GM12878 (cell line): Measurements from ENCODE around the gene TCEAL1. TPM values are rescaled to one million over a fixed set of nuclear protein-coding genes. Genes with fewer than 3 reads are reported as not detected.

ENCODE experiments used
- ATAC-seq: fragments of 200-7000 bp; cut with Tn5 transposase; 3 replicates; pipeline ENCODE4 v1.9.1; 2020; ENCODE audit warnings: mild to moderate bottlenecking, moderate library complexity
- BruUV-seq: library from RNA; stranded (reverse); fragments of 400-500 nt; replicated peaks from 2 replicates; lab custom pipeline; 2021; lab: Mats Ljungman, UMichigan
- CTCF ChIA-PET: fragments of 300-600 bp; sonication (Branson Sonifier 250); formaldehyde crosslinking; extraction: SDS; loops from one replicate; lab custom pipeline; 2021; ENCODE audit warnings: inconsistent platforms; lab: Yijun Ruan, JAX
- POLR2A ChIA-PET: fragments of 350-600 bp; formaldehyde crosslinking; extraction: SDS; loops from one replicate; lab custom pipeline; 2021; ENCODE audit warnings: inconsistent platforms; lab: Charles Lee
- RAD21 ChIA-PET: fragments of 300-600 bp; sonication (Branson Sonifier 250); formaldehyde crosslinking; loops from one replicate; lab custom pipeline; 2023; ENCODE audit warnings: antibody characterized with exemption; ENCODE audit not compliant: unreplicated experiment; lab: Charles Lee
- SMC1A ChIA-PET: fragments of 300-600 bp; sonication (Branson Sonifier 250); formaldehyde crosslinking; loops from one replicate; lab custom pipeline; 2023; ENCODE audit not compliant: unreplicated experiment, uncharacterized antibody; lab: Charles Lee
- DNase-seq: peaks from one replicate; pipeline ENCODE4 v3.0.0-alpha.2; 2011; ENCODE audit warnings: low read depth, low spot score
- FAIRE-seq: peaks from 3 replicates; lab custom pipeline; 2011; peaks lifted over from hg19 to GRCh38; lab: Jason Lieb, UNC
- H2AFZ ChIP-seq: 2 replicates; pipeline ENCODE4 v1.6.0; 2011; ENCODE audit warnings: low read depth, low read length, control low read depth; ENCODE audit not compliant: control insufficient read depth
- H3K27ac ChIP-seq: 2 replicates; pipeline ENCODE4 v1.5.1; 2011; ENCODE audit warnings: control low read depth; ENCODE audit not compliant: control insufficient read depth, insufficient read depth
- H3K27me3 ChIP-seq, 2 experiments: replicated peaks in 1 of 2; 2 replicates each; pipeline versions ENCODE4 v1.6.0 to v1.6.1; 2011; ENCODE audit warnings: low read length in 1 of 2; ENCODE audit not compliant: control insufficient read depth in 2 of 2, insufficient read depth in 2 of 2
- H3K36me3 ChIP-seq, 2 experiments: 2 replicates each; pipeline ENCODE4 v1.5.1; 2011; ENCODE audit warnings: low read length in 1 of 2; ENCODE audit not compliant: control insufficient read depth in 2 of 2, insufficient read depth in 2 of 2
- H3K4me1 ChIP-seq: 2 replicates; pipeline ENCODE4 v1.6.1; 2011; ENCODE audit warnings: mild to moderate bottlenecking, low read length, moderate library complexity, mixed read lengths; ENCODE audit not compliant: control insufficient read depth, insufficient read depth
- H3K4me2 ChIP-seq: 2 replicates; pipeline ENCODE4 v1.6.0; 2011; ENCODE audit warnings: control low read depth; ENCODE audit not compliant: control insufficient read depth, insufficient read depth
- H3K4me3 ChIP-seq: fragments of 200-600 bp; sonication (generic); 2 replicates; pipeline ENCODE4 v1.5.1; 2016
- H3K79me2 ChIP-seq: 2 replicates; pipeline ENCODE4 v1.6.0; 2011; ENCODE audit warnings: low read length; ENCODE audit not compliant: control insufficient read depth, insufficient read depth
- H3K9ac ChIP-seq: 2 replicates; pipeline ENCODE4 v1.8.0; 2011; ENCODE audit warnings: low read length, control low read depth, mixed read lengths; ENCODE audit not compliant: control insufficient read depth, insufficient read depth
- H3K9me3 ChIP-seq: replicated peaks from 3 replicates; pipeline ENCODE4 v1.5.1; 2011; ENCODE audit warnings: mild to moderate bottlenecking, low read length; ENCODE audit not compliant: control insufficient read depth, insufficient read depth
- H4K20me1 ChIP-seq: 2 replicates; pipeline ENCODE4 v1.6.0; 2011; ENCODE audit not compliant: control insufficient read depth, insufficient read depth
- FOXM1 ChIP-seq: IDR thresholded peaks from 2 replicates; pipeline ENCODE4 v1.6.1; 2012; ENCODE audit warnings: low read depth, mild to moderate bottlenecking, inconsistent platforms, low read length, moderate library complexity
- JUNB ChIP-seq: IDR thresholded peaks from 2 replicates; pipeline ENCODE4 v1.6.1; 2016; ENCODE audit warnings: antibody characterized with exemption, mild to moderate bottlenecking
- JUND ChIP-seq: IDR thresholded peaks from 2 replicates; pipeline ENCODE4 v1.6.1; 2012; ENCODE audit warnings: low read depth, mild to moderate bottlenecking, low read length, improper control_type of control experiment, moderate library complexity
- KAT2A ChIP-seq: conservative IDR thresholded peaks from 2 replicates; pipeline ENCODE4 v1.6.1; 2011; ENCODE audit warnings: low read depth, low read length; ENCODE audit not compliant: control insufficient read depth
- KLF5 ChIP-seq: fragments of 450-650 bp; IDR thresholded peaks from 2 replicates; pipeline ENCODE4 v1.6.1; 2014; ENCODE audit warnings: mild to moderate bottlenecking; ENCODE audit not compliant: partially characterized antibody
- MEF2B ChIP-seq: fragments of 450-650 bp; IDR thresholded peaks from 2 replicates; pipeline ENCODE4 v1.6.1; 2018; ENCODE audit warnings: mild to moderate bottlenecking, moderate library complexity; ENCODE audit not compliant: partially characterized antibody, poor library complexity, severe bottlenecking
- MTA2 ChIP-seq: fragments of 450-650 bp; IDR thresholded peaks from 2 replicates; pipeline ENCODE4 v1.6.1; 2016; ENCODE audit warnings: low read depth, mild to moderate bottlenecking, moderate library complexity
- MTA3 ChIP-seq: IDR thresholded peaks from 2 replicates; pipeline ENCODE4 v1.6.1; 2012; ENCODE audit warnings: low read length, inconsistent platforms, borderline replicate concordance
- NRF1 ChIP-seq: conservative IDR thresholded peaks from 2 replicates; pipeline ENCODE4 v1.6.1; 2011; ENCODE audit warnings: mild to moderate bottlenecking, low read depth, low read length, improper control_type of control experiment
- POLR2AphosphoS5 ChIP-seq: IDR thresholded peaks from 2 replicates; pipeline ENCODE4 v1.6.1; 2011; ENCODE audit warnings: mild to moderate bottlenecking, low read length, inconsistent platforms
- TCF7 ChIP-seq: IDR thresholded peaks from 2 replicates; pipeline ENCODE4 v1.6.1; 2014; ENCODE audit warnings: antibody characterized with exemption, borderline replicate concordance
- WGBS: methylation state at CpG from one replicate; pipeline ENCODE4 v1.1.6; 2016; ENCODE audit warnings: low lambda C conversion rate; ENCODE audit not compliant: insufficient replicate concordance, insufficient coverage; ENCODE audit errors: missing lambda C conversion rate; 5-methylcytosine and 5-hydroxymethylcytosine counted together
- in situ Hi-C: fragments of 300-500 bp; cut with MboI; formaldehyde crosslinking; loops from 9 replicates; pipeline ENCODE4 v1.14.3; 2018; ENCODE audit warnings: mixed read lengths
- intact Hi-C: fragments of 100-400 bp; cut with micrococcal nuclease; formaldehyde crosslinking; loops from one replicate; pipeline ENCODE4 v1.14.2; 2022; ENCODE audit not compliant: unreplicated experiment
- polyA plus RNA-seq, 11 experiments: library from polyadenylated mRNA; depleted of rRNA in 4 of 11; unstranded in 6 of 11; stranded (reverse) in 5 of 11; fragments of >200 nt; fragmentation: Nextera tagmentation in 4 of 11; fragmentation: Illumina TruSeq in 1 of 11; extraction: Ambion mirVana in 4 of 11; extraction: Trizol in 1 of 11; gene quantifications; 1 replicate in 1 of 11; 2 replicates in 10 of 11; pipeline versions ENCODE4 v1.2.1 to v1.2.3, GENCODE V29; 2011 to 2016; ENCODE audit warnings: inconsistent platforms in 2 of 11, missing spikeins in 2 of 11, low read depth in 1 of 11
- total RNA-seq, 4 experiments: library from RNA; depleted of rRNA in 3 of 4; stranded (reverse); fragments of >200 nt in 3 of 4; fragmentation: Illumina TruSeq in 1 of 4; extraction: Trizol in 1 of 4; gene quantifications; 2 replicates each; pipeline versions ENCODE4 v1.2.1 to v1.2.3, GENCODE V29; 2013 to 2021
- TF ChIP-seq, protein P1 (sequence below): fragments of 450-650 bp; IDR thresholded peaks from 2 replicates; pipeline ENCODE4 v1.6.1; 2016; ENCODE audit warnings: mild to moderate bottlenecking
- TF ChIP-seq, protein P2 (sequence below): fragments of 450-650 bp; IDR thresholded peaks from 2 replicates; pipeline ENCODE4 v1.6.1; 2017; ENCODE audit warnings: antibody characterized with exemption, mild to moderate bottlenecking, moderate library complexity

The TCEAL1 gene
- total and polyA plus RNA-seq, 10 of the 15 experiments (the other 5 are each of a cell fraction or from before 2014, with no cell fraction given): 10.1 to 24.3 (median 17.8) TPM

DNA sequence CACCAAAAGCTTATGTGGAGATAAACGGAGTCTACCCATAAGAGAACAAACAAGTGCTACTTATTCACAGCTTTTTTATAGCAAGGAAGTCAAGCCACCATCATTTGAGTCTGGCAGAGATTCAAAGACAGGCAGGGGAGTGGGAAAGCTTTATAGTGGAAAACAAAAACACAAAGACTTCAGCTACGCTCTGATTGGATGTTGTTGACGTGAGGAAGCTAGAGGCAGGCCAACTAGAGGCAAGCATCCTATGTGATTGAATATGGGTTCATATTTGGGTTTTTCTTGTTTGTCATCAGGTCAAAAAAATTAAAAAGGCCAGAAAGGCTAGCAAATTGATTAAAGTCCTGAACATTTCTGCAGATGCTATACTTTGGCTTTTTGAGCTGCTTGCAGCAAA lies 44.2 kb upstream of the TCEAL1 start:
- no peak for ATAC-seq
- no peaks in the 10 kb centered on the region for H4K20me1 ChIP-seq
- H3K9me3 ChIP-seq: no peaks in the 10 kb centered on the region
- 73% methylated on average over 3 of the region's 3 CpGs for WGBS
- H3K27ac ChIP-seq: no peak overlapping the region
- TF ChIP-seq MTA3 (no peak), KAT2A (no peak), MTA2 (no peak), JUNB (no peak), POLR2AphosphoS5 (no peak), MEF2B (no peak), TCF7 (no peak), KLF5 (no peak), NRF1 (no peak), FOXM1 (no peak), JUND (no peak)
- TF ChIP-seq, protein P1, sequence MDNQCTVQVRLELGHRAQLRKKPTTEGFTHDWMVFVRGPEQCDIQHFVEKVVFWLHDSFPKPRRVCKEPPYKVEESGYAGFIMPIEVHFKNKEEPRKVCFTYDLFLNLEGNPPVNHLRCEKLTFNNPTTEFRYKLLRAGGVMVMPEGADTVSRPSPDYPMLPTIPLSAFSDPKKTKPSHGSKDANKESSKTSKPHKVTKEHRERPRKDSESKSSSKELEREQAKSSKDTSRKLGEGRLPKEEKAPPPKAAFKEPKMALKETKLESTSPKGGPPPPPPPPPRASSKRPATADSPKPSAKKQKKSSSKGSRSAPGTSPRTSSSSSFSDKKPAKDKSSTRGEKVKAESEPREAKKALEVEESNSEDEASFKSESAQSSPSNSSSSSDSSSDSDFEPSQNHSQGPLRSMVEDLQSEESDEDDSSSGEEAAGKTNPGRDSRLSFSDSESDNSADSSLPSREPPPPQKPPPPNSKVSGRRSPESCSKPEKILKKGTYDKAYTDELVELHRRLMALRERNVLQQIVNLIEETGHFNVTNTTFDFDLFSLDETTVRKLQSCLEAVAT: no peak
- TF ChIP-seq, protein P2, sequence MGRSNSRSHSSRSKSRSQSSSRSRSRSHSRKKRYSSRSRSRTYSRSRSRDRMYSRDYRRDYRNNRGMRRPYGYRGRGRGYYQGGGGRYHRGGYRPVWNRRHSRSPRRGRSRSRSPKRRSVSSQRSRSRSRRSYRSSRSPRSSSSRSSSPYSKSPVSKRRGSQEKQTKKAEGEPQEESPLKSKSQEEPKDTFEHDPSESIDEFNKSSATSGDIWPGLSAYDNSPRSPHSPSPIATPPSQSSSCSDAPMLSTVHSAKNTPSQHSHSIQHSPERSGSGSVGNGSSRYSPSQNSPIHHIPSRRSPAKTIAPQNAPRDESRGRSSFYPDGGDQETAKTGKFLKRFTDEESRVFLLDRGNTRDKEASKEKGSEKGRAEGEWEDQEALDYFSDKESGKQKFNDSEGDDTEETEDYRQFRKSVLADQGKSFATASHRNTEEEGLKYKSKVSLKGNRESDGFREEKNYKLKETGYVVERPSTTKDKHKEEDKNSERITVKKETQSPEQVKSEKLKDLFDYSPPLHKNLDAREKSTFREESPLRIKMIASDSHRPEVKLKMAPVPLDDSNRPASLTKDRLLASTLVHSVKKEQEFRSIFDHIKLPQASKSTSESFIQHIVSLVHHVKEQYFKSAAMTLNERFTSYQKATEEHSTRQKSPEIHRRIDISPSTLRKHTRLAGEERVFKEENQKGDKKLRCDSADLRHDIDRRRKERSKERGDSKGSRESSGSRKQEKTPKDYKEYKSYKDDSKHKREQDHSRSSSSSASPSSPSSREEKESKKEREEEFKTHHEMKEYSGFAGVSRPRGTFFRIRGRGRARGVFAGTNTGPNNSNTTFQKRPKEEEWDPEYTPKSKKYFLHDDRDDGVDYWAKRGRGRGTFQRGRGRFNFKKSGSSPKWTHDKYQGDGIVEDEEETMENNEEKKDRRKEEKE: no peak
- no TSS peak for BruUV-seq
- ChIA-PET RAD21 (no interaction called here), SMC1A (interaction anchor here (0.6 kb wide), 1 partner anchor 351 kb away, joined by 3 read pairs; no protein-coding TSS in a partner anchor), CTCF (no interaction called here), POLR2A (no interaction called here)
- H3K4me2 ChIP-seq: no peak overlapping the region
- H3K4me3 ChIP-seq: no peak overlapping the region
- H3K79me2 ChIP-seq: peaks cover 3% of the 10 kb centered on the region
- DNase-seq: no peak
- H3K36me3 ChIP-seq: no peaks in the 10 kb centered on the region
- in situ Hi-C loops: no loop called here
- H2AFZ ChIP-seq: no peak overlapping the region
- H3K4me1 ChIP-seq: no peaks in the 10 kb centered on the region
- intact Hi-C loops: no loop called here
- no peaks in the 10 kb centered on the region for H3K27me3 ChIP-seq
- no peak for FAIRE-seq
- H3K9ac ChIP-seq: no peak overlapping the region
